Lower lobe of right lung (tissue), 2 donors: ENCODE data around the gene TPK1. TPM values are rescaled to one million over a fixed set of nuclear protein-coding genes. Genes with fewer than 3 reads are reported as not detected.
A peak's percentile ranks its signal among the peaks of the same experiment; 100 is the strongest.

Source experiments
- ATAC-seq, 2 donors: fragments of 200-7000 bp; cut with Tn5 transposase; one replicate each; pipeline ENCODE4 v1.9.1; 2020 to 2022; ENCODE audit warnings: mild to moderate bottlenecking in 2 of 2, moderate library complexity in 2 of 2
- DNase-seq: peaks from one replicate; pipeline ENCODE4 v3.0.0-alpha.2; 2020
- H3K27ac ChIP-seq: fragments of 200-600 bp; one replicate; pipeline ENCODE4 v1.8.0; 2022
- H3K27me3 ChIP-seq: fragments of 200-600 bp; one replicate; pipeline ENCODE4 v1.8.0; 2022; ENCODE audit warnings: low read depth
- H3K36me3 ChIP-seq: fragments of 200-600 bp; one replicate; pipeline ENCODE4 v1.8.0; 2022; ENCODE audit warnings: mild to moderate bottlenecking
- H3K4me1 ChIP-seq: fragments of 200-600 bp; one replicate; pipeline ENCODE4 v1.8.0; 2022
- H3K4me3 ChIP-seq: fragments of 200-600 bp; one replicate; pipeline ENCODE4 v1.8.0; 2022; ENCODE audit warnings: mild to moderate bottlenecking
- H3K9me3 ChIP-seq: fragments of 200-600 bp; one replicate; pipeline ENCODE4 v1.8.0; 2022
- intact Hi-C: fragments of 100-400 bp; cut with DNase I; formaldehyde crosslinking; loops from one replicate; pipeline ENCODE4 v1.11.0; 2022
- total RNA-seq: library from RNA; stranded (reverse); fragmentation: NEBNext Ultra II Directional; extraction: Animal tissue kit (Norgen Biotek cat#: 25700); gene quantifications from one replicate; pipeline ENCODE4 v1.2.1, GENCODE V29; 2021
- TF ChIP-seq, protein P1 (sequence below): fragments of 200-600 bp; IDR thresholded peaks from one replicate; pipeline ENCODE4 v1.8.0; 2022; ENCODE audit warnings: antibody characterized with exemption, mild to moderate bottlenecking
- donor health status: DM: no; HTN: yes; CAD: no; lungs with severe emphysema.

TPK1 gene
- total RNA-seq, 1 donor from 2014 or later, result 9.0 TPM

DNA sequence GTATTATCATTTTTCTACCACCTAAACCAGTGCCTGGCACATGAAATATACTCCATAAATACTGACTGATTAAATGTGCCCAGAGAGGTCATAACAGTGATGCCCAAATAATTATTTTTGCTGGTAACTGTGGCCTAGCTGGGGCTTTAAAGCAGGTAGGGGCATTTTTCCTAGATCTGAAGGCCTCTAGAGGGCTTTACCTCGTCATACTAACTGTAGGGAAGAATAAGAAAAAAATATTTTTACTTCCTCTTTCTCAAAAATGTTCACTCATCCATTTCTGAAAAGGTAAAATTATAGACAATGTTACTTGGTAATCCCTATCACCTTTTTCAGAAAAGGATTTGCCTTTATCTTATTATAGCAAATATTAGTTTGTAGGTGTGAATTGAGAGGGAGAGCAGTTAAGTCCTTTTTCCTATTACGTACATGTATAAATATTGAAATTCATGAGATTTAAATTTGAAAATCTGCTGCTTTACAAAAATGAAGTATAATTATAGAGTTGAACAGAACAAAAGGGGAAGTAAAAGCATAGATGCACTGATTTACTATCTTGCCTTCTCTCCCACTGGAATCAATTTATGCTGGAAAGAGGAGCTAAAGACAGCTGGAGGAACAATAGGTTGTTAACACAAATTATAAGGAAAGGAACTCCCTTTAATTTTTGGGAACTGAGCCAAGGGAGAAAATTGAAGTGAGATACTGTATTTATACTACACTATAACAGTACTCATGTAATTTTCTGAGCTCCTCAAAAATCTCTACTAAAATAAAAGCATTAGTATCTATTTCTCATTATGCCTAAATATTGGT lies 360.8 kb downstream of the TPK1 start:
- Histone ChIP-seq H3K4me1 (no peaks in the 10 kb centered on the region), H3K27me3 (no peaks in the 10 kb centered on the region), H3K4me3 (no peak overlapping the region), H3K9me3 (no peaks in the 10 kb centered on the region), H3K27ac (no peak overlapping the region), H3K36me3 (no peaks in the 10 kb centered on the region)
- no peak for ATAC-seq
- DNase-seq, result no peak
- TF ChIP-seq, protein P1, sequence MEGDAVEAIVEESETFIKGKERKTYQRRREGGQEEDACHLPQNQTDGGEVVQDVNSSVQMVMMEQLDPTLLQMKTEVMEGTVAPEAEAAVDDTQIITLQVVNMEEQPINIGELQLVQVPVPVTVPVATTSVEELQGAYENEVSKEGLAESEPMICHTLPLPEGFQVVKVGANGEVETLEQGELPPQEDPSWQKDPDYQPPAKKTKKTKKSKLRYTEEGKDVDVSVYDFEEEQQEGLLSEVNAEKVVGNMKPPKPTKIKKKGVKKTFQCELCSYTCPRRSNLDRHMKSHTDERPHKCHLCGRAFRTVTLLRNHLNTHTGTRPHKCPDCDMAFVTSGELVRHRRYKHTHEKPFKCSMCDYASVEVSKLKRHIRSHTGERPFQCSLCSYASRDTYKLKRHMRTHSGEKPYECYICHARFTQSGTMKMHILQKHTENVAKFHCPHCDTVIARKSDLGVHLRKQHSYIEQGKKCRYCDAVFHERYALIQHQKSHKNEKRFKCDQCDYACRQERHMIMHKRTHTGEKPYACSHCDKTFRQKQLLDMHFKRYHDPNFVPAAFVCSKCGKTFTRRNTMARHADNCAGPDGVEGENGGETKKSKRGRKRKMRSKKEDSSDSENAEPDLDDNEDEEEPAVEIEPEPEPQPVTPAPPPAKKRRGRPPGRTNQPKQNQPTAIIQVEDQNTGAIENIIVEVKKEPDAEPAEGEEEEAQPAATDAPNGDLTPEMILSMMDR, result no peak
- intact Hi-C loops, result no loop called here

DNA sequence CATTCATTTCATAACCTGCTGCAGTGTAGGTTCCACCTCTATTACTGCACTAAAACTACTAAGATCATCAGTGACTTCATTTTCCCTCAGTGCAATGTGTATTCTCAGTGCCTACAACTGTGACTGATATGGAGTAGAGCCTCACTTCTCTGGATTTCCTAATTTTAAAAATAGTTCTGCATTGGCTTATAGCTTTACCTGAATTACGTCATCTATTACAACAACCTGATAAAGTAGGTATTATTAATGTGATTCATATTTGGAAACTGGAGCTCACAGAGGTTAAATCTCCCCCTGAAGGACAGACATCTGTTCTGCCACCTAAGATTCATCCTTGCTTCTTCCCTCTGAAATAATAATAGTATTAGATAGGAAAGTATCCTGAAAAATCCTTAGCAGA lies 361.5 kb downstream of the TPK1 start:
- no peak overlapping the region for H3K4me3 ChIP-seq
- H3K36me3 ChIP-seq, result no peaks in the 10 kb centered on the region
- intact Hi-C loops, result no loop called here
- ATAC-seq (no peak), DNase-seq (no peak)
- H3K4me1 ChIP-seq, result peaks cover 2% of the 10 kb centered on the region
- TF ChIP-seq, protein P1, result no peak
- H3K9me3 ChIP-seq, result no peaks in the 10 kb centered on the region
- no peaks in the 10 kb centered on the region for H3K27me3 ChIP-seq
- H3K27ac ChIP-seq, result no peak overlapping the region

DNA sequence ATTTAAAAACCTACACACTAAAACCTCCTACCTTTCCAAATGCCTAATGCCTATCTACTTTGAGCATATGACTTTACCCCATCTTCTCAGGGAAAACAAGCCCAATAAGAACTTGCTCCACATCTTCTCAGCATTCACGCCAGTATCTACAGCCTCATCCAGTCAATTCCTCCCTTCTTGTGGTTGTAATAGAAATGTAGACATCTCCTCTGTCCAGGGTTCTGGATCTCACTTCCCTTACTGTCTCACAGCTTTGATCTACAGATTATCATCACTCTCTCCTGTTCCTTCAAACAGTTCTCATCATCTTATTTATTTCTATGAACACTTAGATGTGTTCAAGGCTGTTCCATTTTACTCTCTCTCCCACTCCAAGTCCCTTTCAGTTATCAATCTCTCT lies 361.9 kb downstream of the TPK1 start:
- no peak overlapping the region for H3K27ac ChIP-seq
- DNase-seq, result no peak

DNA sequence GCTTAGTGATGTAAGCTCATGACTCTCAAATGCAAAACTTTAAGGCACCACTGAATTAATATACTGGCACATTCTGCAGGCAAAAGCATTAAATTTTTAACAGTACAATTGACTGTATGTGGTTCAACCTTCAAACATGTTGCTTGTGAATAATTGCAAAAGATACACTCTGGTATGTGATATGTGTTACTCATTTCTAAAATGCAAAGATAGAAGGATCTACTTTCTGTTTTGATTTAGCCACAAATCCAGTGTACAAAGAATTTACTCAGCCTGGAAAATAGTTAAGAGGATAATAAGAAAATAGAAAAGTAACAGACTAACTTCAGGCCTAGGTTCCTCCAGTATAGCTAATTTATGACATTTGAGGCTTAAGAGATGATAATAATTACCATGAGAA lies 365.8 kb downstream of the TPK1 start:
- intact Hi-C loops, result no loop called here
- Histone ChIP-seq H3K27me3 (no peaks in the 10 kb centered on the region), H3K27ac (no peak overlapping the region), H3K4me3 (no peak overlapping the region), H3K36me3 (no peaks in the 10 kb centered on the region), H3K9me3 (no peaks in the 10 kb centered on the region), H3K4me1 (peaks cover 6% of the 10 kb centered on the region)
- ATAC-seq (no peak), DNase-seq (no peak)
- TF ChIP-seq, protein P1, result no peak

More for the DNA sequence above, 361.9 kb downstream of the TPK1 start:
- intact Hi-C loops, result no loop called here
- no peak overlapping the region for H3K4me3 ChIP-seq
- TF ChIP-seq, protein P1, result no peak
- H3K27me3 ChIP-seq, result no peaks in the 10 kb centered on the region
- H3K4me1 ChIP-seq, result peaks cover 6% of the 10 kb centered on the region
- no peak for ATAC-seq
- no peaks in the 10 kb centered on the region for H3K9me3 ChIP-seq
- H3K36me3 ChIP-seq, result no peaks in the 10 kb centered on the region

DNA sequence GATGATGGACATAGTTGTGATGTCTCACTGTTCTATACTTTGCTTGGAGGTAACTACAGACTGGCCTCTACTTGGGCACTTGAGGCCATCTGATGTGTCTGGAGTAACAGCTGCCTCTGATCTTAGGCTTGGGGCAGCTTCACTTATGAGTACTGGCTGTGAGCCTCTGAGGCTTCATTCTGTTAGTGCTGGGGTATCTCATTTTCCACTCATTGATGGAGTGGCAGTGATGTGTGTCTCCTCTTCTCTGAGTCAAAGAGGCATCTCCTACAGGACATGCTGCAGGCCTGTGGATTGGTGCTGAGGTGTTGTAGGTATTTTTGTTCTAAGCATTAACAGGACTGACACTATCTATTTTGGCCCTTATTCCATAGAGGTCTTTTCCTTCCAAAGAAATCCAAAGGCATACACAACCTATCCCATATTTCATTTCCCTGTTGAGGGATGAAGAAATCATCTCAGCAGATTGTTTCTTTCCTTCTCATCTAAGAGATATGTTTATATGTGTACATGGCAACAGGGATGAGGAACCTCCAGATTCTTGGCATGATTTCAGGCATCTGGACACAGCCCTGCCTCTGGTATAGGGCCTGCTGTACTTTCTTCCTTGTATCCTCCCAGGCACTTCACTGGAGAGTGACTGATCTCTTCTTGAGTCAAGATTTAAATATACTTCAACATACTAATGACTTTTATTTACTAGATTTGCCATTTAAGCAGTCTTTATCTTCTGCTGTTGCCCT lies 366.7 kb downstream of the TPK1 start:
- intact Hi-C loops, result no loop called here
- DNase-seq, result no peak
- TF ChIP-seq, protein P1, result no peak
- no peaks in the 10 kb centered on the region for H3K36me3 ChIP-seq
- H3K27me3 ChIP-seq, result no peaks in the 10 kb centered on the region
- no peak overlapping the region for H3K27ac ChIP-seq
- H3K4me1 ChIP-seq, result peaks cover 6% of the 10 kb centered on the region
- peak; percentile 70 to 85 for ATAC-seq
- H3K9me3 ChIP-seq, result no peaks in the 10 kb centered on the region
- no peak overlapping the region for H3K4me3 ChIP-seq
